CD14-positive monocyte (primary cell): Measurements from ENCODE around the gene KIAA0408. TPM values are rescaled to one million over a fixed set of nuclear protein-coding genes. Genes with fewer than 3 reads are reported as not detected.
"Not testable (repeated sequence)": the region's sequence is repeated elsewhere in the genome, so short reads cannot be mapped to it uniquely, and the experiment has no call there.

Experiments used
- DNase-seq, 3 donors: peaks; one replicate each; pipeline ENCODE4 v3.0.0-alpha.2; 2011 to 2022
- H2AFZ ChIP-seq: 2 replicates; pipeline ENCODE4 v1.6.0; 2012; ENCODE audit warnings: mild to moderate bottlenecking, low read depth, low read length, inconsistent platforms; ENCODE audit not compliant: insufficient read depth, poor library complexity, severe bottlenecking
- H3K27ac ChIP-seq, 2 donors: 1 replicate in 1 of 2; 2 replicates in 1 of 2; pipeline ENCODE4 v1.5.1; 2012 to 2013; ENCODE audit warnings: low read length in 2 of 2, control low read depth in 1 of 2, inconsistent platforms in 1 of 2, low read depth in 1 of 2, mild to moderate bottlenecking in 1 of 2
- H3K27me3 ChIP-seq, 2 donors: one replicate each; pipeline versions ENCODE4 v1.6.0 to v1.6.1; 2011 to 2013; ENCODE audit warnings: low read length in 2 of 2; ENCODE audit not compliant: control insufficient read depth in 2 of 2, insufficient read depth in 2 of 2
- H3K36me3 ChIP-seq, 2 donors: replicated peaks in 1 of 2; 1 replicate in 1 of 2; 2 replicates in 1 of 2; pipeline versions ENCODE4 v1.5.1 to v1.6.1; 2012 to 2013; ENCODE audit warnings: low read length in 2 of 2, control low read depth in 1 of 2, inconsistent platforms in 1 of 2, mild to moderate bottlenecking in 1 of 2; ENCODE audit not compliant: insufficient read depth in 2 of 2, control insufficient read depth in 1 of 2
- H3K4me1 ChIP-seq, 2 donors: 1 replicate in 1 of 2; 2 replicates in 1 of 2; pipeline versions ENCODE4 v1.5.1 to v1.6.1; 2012 to 2013; ENCODE audit warnings: low read length in 2 of 2, control low read depth in 1 of 2, inconsistent platforms in 1 of 2, mild to moderate bottlenecking in 1 of 2, moderate library complexity in 1 of 2; ENCODE audit not compliant: insufficient read depth in 2 of 2, control insufficient read depth in 1 of 2
- H3K4me2 ChIP-seq: replicated peaks from 2 replicates; pipeline ENCODE3; 2012; ENCODE audit warnings: low read length, moderate library complexity, mild to moderate bottlenecking; ENCODE audit not compliant: poor library complexity, severe bottlenecking; ENCODE audit errors: extremely low read depth
- H3K4me3 ChIP-seq, 3 experiments: fragments of 200-600 bp in 1 of 3; sonication (generic) in 1 of 3; replicated peaks in 1 of 3; 1 replicate in 2 of 3; 2 replicates in 1 of 3; pipeline ENCODE4 v1.5.1; 2011 to 2013; ENCODE audit warnings: low read length in 3 of 3, mild to moderate bottlenecking in 3 of 3, control low read depth in 2 of 3, low read depth in 2 of 3, inconsistent platforms in 1 of 3, moderate library complexity in 1 of 3
- H3K79me2 ChIP-seq: 2 replicates; pipeline ENCODE4 v1.6.0; 2012; ENCODE audit warnings: mild to moderate bottlenecking, control low read depth, inconsistent platforms, low read length, moderate library complexity; ENCODE audit not compliant: insufficient read depth
- H3K9ac ChIP-seq: 2 replicates; pipeline ENCODE4 v1.6.0; 2017; ENCODE audit warnings: low read length, mild to moderate bottlenecking; ENCODE audit not compliant: insufficient read depth, poor library complexity, severe bottlenecking
- H3K9me3 ChIP-seq, 2 donors: replicated peaks in 1 of 2; 1 replicate in 1 of 2; 2 replicates in 1 of 2; pipeline versions ENCODE4 v1.5.1 to v1.6.1; 2012 to 2013; ENCODE audit warnings: low read length in 2 of 2, control low read depth in 1 of 2; ENCODE audit not compliant: control insufficient read depth in 1 of 2, insufficient read depth in 1 of 2
- H4K20me1 ChIP-seq: 2 replicates; pipeline ENCODE4 v1.6.0; 2012; ENCODE audit warnings: mild to moderate bottlenecking, low read length, control low read depth, moderate library complexity; ENCODE audit not compliant: insufficient read depth
- H3K27ac Mint-ChIP-seq, 7 donors: one replicate each; pipeline ENCODE4 v1.8.0; 2020; ENCODE audit warnings: mild to moderate bottlenecking in 7 of 7, mixed read lengths in 7 of 7, moderate library complexity in 6 of 7, inconsistent platforms in 2 of 7
- H3K27me3 Mint-ChIP-seq, 3 donors: one replicate each; pipeline ENCODE4 v1.8.0; 2021 to 2022; ENCODE audit warnings: low read depth in 3 of 3, mild to moderate bottlenecking in 3 of 3, mixed read lengths in 3 of 3, moderate library complexity in 3 of 3, inconsistent platforms in 1 of 3
- H3K36me3 Mint-ChIP-seq, 2 donors: one replicate each; pipeline ENCODE4 v1.8.0; 2020; ENCODE audit warnings: mixed read lengths in 2 of 2, inconsistent platforms in 1 of 2, mild to moderate bottlenecking in 1 of 2
- H3K4me1 Mint-ChIP-seq: one replicate; pipeline ENCODE4 v1.8.0; 2020; ENCODE audit warnings: mild to moderate bottlenecking, mixed read lengths
- H3K4me3 Mint-ChIP-seq, 2 donors: one replicate each; pipeline ENCODE4 v1.8.0; 2020; ENCODE audit warnings: mild to moderate bottlenecking in 2 of 2, mixed read lengths in 2 of 2, moderate library complexity in 1 of 2
- H3K9me3 Mint-ChIP-seq, 7 donors: one replicate each; pipeline ENCODE4 v1.8.0; 2020 to 2022; ENCODE audit warnings: mixed read lengths in 7 of 7, mild to moderate bottlenecking in 6 of 7, moderate library complexity in 6 of 7, inconsistent platforms in 2 of 7
- WGBS: methylation state at CpG from one replicate; pipeline ENCODE4 v1.1.5; 2013; ENCODE audit warnings: missing lambda C conversion rate; ENCODE audit not compliant: insufficient coverage; 5-methylcytosine and 5-hydroxymethylcytosine counted together
- intact Hi-C, 2 donors: fragments of 100-400 bp; cut with micrococcal nuclease; formaldehyde crosslinking; loops; one replicate each; pipeline versions ENCODE4 v1.15.0 to v1.15.1; 2023
- polyA plus RNA-seq, 3 donors: library from polyadenylated mRNA; depleted of rRNA in 1 of 3; unstranded in 2 of 3; stranded (reverse) in 1 of 3; fragments of 300-500 nt in 2 of 3; fragments of >200 nt in 1 of 3; fragmentation: Illumina TruSeq in 2 of 3; gene quantifications; 1 replicate in 2 of 3; 2 replicates in 1 of 3; pipeline ENCODE4 v1.2.3, GENCODE V29; 2012 to 2021
- TF ChIP-seq, protein P1 (sequence below): fragments of 200-600 bp; IDR thresholded peaks from one replicate; pipeline ENCODE4 v1.8.0; 2022; ENCODE audit warnings: antibody characterized with exemption, mild to moderate bottlenecking

KIAA0408 gene
- polyA plus RNA-seq, 3 donors, result 0.03 TPM; not detected in 2

DNA sequence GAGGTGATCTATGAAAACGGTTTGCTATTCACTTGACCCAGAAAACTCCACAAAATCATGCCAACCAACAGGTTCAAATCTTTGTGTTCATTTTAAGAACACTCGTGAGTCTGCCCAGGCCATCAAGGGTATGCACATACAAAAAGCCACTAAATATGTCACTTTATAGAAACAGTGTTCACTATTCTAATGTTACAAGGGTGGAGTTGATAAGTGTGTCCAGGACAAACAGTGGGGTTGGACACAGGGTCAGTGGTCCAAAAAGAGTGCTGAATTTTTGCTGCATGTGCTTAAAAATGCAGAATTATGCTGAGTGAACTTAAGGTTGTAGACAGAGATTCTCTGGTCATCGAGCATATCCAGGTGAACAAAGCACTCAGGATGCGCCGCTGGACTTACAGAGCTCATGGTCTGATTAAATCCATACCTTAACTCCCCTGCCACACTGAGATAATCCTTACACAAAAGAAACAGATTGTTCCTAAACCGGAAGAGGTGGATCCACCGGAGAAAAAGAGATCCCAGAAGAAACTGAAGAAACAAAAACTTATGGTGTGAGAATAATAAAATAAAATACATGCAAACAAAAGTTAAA lies 23.5 kb downstream of the KIAA0408 start:
- Mint-ChIP-seq H3K27me3 (peaks cover 2 to 4% (median 3%) of the 10 kb centered on the region in 3 donors), H3K9me3 (peaks cover 0 to 2% (median 0%) of the 10 kb centered on the region in 7 donors), H3K4me3 (no peak overlapping the region), H3K4me1 (no peaks in the 10 kb centered on the region), H3K36me3 (no peaks in the 10 kb centered on the region), H3K27ac (no peak overlapping the region)
- H3K9me3 ChIP-seq, result no peaks in the 10 kb centered on the region
- H3K9ac ChIP-seq, result no peak overlapping the region
- H3K4me1 ChIP-seq, result no peaks in the 10 kb centered on the region
- intact Hi-C loops, result no loop called here
- no peak overlapping the region for H3K4me2 ChIP-seq
- no peaks in the 10 kb centered on the region for H4K20me1 ChIP-seq
- no peak overlapping the region for H2AFZ ChIP-seq
- H3K36me3 ChIP-seq, result no peaks in the 10 kb centered on the region
- 86% methylated on average over 1 of the region's 7 CpGs for WGBS
- TF ChIP-seq, protein P1, sequence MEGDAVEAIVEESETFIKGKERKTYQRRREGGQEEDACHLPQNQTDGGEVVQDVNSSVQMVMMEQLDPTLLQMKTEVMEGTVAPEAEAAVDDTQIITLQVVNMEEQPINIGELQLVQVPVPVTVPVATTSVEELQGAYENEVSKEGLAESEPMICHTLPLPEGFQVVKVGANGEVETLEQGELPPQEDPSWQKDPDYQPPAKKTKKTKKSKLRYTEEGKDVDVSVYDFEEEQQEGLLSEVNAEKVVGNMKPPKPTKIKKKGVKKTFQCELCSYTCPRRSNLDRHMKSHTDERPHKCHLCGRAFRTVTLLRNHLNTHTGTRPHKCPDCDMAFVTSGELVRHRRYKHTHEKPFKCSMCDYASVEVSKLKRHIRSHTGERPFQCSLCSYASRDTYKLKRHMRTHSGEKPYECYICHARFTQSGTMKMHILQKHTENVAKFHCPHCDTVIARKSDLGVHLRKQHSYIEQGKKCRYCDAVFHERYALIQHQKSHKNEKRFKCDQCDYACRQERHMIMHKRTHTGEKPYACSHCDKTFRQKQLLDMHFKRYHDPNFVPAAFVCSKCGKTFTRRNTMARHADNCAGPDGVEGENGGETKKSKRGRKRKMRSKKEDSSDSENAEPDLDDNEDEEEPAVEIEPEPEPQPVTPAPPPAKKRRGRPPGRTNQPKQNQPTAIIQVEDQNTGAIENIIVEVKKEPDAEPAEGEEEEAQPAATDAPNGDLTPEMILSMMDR, result no peak
- no peak overlapping the region for H3K4me3 ChIP-seq
- no peaks in the 10 kb centered on the region for H3K27me3 ChIP-seq
- DNase-seq, result no peak
- no peak overlapping the region for H3K27ac ChIP-seq
- H3K79me2 ChIP-seq, result no peaks in the 10 kb centered on the region

- H3K9me3 Mint-ChIP-seq, result peaks cover 0 to 6% (median 0%) of the 10 kb centered on the region in 7 donors
- H3K9ac ChIP-seq, result no peak overlapping the region
- no peak overlapping the region for H3K27ac ChIP-seq
- H3K36me3 ChIP-seq, result no peaks in the 10 kb centered on the region
- no peaks in the 10 kb centered on the region for H4K20me1 ChIP-seq
- no peak overlapping the region for H3K4me3 Mint-ChIP-seq
- TF ChIP-seq, protein P1, result no peak
- H3K4me3 ChIP-seq, result no peak overlapping the region
- no peak for DNase-seq
- no peak overlapping the region for H3K4me2 ChIP-seq
- H3K4me1 Mint-ChIP-seq, result no peaks in the 10 kb centered on the region
- no peaks in the 10 kb centered on the region for H3K9me3 ChIP-seq
- no peak overlapping the region for H3K27ac Mint-ChIP-seq
- H3K27me3 Mint-ChIP-seq, result peaks cover 0 to 2% (median 1%) of the 10 kb centered on the region in 3 donors
- intact Hi-C loops, result no loop called here
- no peaks in the 10 kb centered on the region for H3K4me1 ChIP-seq
- H3K79me2 ChIP-seq, result no peaks in the 10 kb centered on the region
- no peaks in the 10 kb centered on the region for H3K27me3 ChIP-seq
- H3K36me3 Mint-ChIP-seq, result no peaks in the 10 kb centered on the region
- H2AFZ ChIP-seq, result no peak overlapping the region
Observed at GRCh38 chr6:127434651-127435050, 24.5 kb downstream of the KIAA0408 start.

- H3K4me1 Mint-ChIP-seq, H3K27me3 Mint-ChIP-seq, H3K4me3 Mint-ChIP-seq, H2AFZ ChIP-seq, H3K27ac ChIP-seq, H3K79me2 ChIP-seq, H3K4me3 ChIP-seq, DNase-seq, H3K9me3 ChIP-seq, H3K27ac Mint-ChIP-seq, H3K9ac ChIP-seq, H3K4me2 ChIP-seq, H3K36me3 Mint-ChIP-seq, H4K20me1 ChIP-seq, H3K36me3 ChIP-seq, H3K27me3 ChIP-seq, intact Hi-C loops, H3K4me1 ChIP-seq: not testable (repeated sequence)
- WGBS, result 85% methylated on average over 8 of the region's 9 CpGs
- H3K9me3 Mint-ChIP-seq, result peaks cover 4 to 15% (median 11%) of the 10 kb centered on the region in 7 donors
Observed at GRCh38 chr6:127428562-127428961, 30.6 kb downstream of the KIAA0408 start.
